GM12864 (cell line): Measurements from ENCODE around the gene TMEM14C.

Source experiments
- DNase-seq: peaks from one replicate; pipeline ENCODE4 v3.0.0-alpha.2; 2011; ENCODE audit warnings: low read depth
- H3K4me3 ChIP-seq: 2 replicates; pipeline ENCODE4 v1.5.1; 2011; ENCODE audit warnings: mild to moderate bottlenecking, low read depth, low read length, control low read depth
- TF ChIP-seq, protein P1 (sequence below): IDR thresholded peaks from 2 replicates; pipeline ENCODE4 v1.5.1; 2011; ENCODE audit warnings: low read depth, mild to moderate bottlenecking, moderate library complexity, low read length, control low read depth, inconsistent platforms; ENCODE audit errors: missing control alignments

The TMEM14C gene

DNA sequence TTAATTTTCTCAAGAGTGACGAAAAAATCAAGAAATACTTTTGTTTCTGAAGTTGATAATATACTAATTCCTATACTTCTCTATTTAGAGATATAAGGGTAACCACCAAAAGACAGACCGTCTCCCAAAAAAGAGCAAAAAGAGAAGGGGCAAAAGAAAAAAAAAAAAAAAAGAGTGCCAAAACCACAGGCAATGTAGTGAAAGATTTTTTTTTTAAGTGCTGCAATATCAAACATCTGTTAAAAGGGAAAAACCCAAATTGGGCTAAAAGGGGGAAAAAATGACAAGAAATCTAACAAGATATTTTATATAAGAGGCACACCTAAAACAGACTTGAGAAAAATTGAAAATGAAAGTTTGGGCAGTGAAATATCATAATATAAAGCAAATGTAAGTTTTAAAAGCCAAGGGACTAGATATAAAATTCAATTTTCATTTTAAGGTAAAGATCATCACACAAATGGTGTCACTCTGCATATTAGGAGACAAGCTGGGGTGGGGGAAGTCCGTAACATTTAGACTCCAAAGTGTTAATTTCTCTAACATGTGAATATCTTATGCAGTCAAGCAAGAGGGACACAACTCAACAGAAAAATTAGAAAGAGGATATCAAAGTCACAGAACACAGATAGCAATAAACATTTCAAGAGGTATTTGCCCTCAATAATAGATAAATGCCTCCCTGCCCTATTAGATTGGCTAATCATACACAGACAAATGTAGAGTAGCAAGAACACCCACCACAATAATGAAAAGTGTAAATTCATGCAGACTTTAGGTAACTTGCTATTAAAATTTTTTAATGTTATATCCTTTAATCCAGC lies 37.6 kb upstream of the TMEM14C start:
- TF ChIP-seq, protein P1, sequence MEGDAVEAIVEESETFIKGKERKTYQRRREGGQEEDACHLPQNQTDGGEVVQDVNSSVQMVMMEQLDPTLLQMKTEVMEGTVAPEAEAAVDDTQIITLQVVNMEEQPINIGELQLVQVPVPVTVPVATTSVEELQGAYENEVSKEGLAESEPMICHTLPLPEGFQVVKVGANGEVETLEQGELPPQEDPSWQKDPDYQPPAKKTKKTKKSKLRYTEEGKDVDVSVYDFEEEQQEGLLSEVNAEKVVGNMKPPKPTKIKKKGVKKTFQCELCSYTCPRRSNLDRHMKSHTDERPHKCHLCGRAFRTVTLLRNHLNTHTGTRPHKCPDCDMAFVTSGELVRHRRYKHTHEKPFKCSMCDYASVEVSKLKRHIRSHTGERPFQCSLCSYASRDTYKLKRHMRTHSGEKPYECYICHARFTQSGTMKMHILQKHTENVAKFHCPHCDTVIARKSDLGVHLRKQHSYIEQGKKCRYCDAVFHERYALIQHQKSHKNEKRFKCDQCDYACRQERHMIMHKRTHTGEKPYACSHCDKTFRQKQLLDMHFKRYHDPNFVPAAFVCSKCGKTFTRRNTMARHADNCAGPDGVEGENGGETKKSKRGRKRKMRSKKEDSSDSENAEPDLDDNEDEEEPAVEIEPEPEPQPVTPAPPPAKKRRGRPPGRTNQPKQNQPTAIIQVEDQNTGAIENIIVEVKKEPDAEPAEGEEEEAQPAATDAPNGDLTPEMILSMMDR, result no peak
- no peak overlapping the region for H3K4me3 ChIP-seq
- no peak for DNase-seq

- no peak overlapping the region for H3K4me3 ChIP-seq
- no peak for DNase-seq
- TF ChIP-seq, protein P1, result no peak
Observed at GRCh38 chr6:10686901-10687300, 36.0 kb upstream of the TMEM14C start.

GRCh38 chr6:10687582-10687981 lies 35.3 kb upstream of the TMEM14C start:
- TF ChIP-seq, protein P1, result no peak
- no peak for DNase-seq

GRCh38 chr6:10690651-10691445 lies 32.0 kb upstream of the TMEM14C start:
- H3K4me3 ChIP-seq, result no peak overlapping the region
- TF ChIP-seq, protein P1, result no peak
- no peak for DNase-seq

More at GRCh38 chr6:10687582-10687981, 35.3 kb upstream of the TMEM14C start:
- no peak overlapping the region for H3K4me3 ChIP-seq

DNA sequence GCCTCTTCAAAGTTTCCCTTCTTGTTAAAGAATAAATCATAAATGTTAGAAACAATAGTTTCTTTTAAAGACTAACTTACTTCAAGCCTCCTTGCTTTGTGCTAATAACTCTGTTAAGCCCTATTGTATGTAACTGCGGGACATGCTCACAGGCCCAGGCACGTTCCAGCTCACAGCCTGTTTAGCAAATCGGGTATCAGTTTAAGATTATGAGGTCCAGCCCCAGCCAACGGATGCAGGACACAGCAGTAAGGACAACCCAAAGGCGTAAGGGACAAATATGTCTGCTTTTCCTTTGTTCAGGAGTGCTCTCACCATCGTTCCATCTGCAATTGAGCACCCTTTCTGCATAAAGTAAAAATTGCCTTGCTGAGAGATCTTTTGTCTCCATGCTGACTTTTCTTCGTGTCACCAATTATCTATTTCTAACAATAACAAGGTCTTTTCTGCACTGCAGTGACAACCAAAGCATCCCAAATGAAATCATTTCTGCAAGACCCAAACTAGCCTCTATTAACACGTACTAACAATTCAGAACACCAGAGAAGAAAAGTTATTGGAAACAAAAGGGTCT lies 29.8 kb upstream of the TMEM14C start:
- no peak for DNase-seq
- peak overlapping the region; percentile 77 for H3K4me3 ChIP-seq
- TF ChIP-seq, protein P1, result no peak

- TF ChIP-seq, protein P1, result no peak
- peak; percentile 84 for DNase-seq
- H3K4me3 ChIP-seq, result peak within 1 kb of the TSS; percentile 77
Observed at GRCh38 chr6:10694302-10695085, 28.4 kb upstream of the TMEM14C start, which contains the start of the genes C6orf52 and PAK1IP1. Gene C6orf52 (minus strand): TSS chr6:10694616. CDS start chr6:10687550, 7,066 bp downstream. Gene PAK1IP1 (plus strand): TSS chr6:10694972. CDS start chr6:10694986, 14 bp downstream.
